Stimulated activated CD4-positive, alpha-beta T cell treated with anti-CD3 and anti-CD28 coated beads, Interleukin-2, amount 100 ng/mL, for 24 hours (primary cell): ENCODE measurements around the gene PKDCC.

Experiments
- DNase-seq, 2 donors: peaks; one replicate each; pipeline ENCODE4 v3.0.0-alpha.2; 2020

Gene PKDCC

GRCh38 chr2:42050010-42050702 is 2.3 kb downstream of the PKDCC start:
- no peak for DNase-seq

- no peak for DNase-seq
Observed at GRCh38 chr2:42050703-42051542, 3.1 kb downstream of the PKDCC start.

DNA sequence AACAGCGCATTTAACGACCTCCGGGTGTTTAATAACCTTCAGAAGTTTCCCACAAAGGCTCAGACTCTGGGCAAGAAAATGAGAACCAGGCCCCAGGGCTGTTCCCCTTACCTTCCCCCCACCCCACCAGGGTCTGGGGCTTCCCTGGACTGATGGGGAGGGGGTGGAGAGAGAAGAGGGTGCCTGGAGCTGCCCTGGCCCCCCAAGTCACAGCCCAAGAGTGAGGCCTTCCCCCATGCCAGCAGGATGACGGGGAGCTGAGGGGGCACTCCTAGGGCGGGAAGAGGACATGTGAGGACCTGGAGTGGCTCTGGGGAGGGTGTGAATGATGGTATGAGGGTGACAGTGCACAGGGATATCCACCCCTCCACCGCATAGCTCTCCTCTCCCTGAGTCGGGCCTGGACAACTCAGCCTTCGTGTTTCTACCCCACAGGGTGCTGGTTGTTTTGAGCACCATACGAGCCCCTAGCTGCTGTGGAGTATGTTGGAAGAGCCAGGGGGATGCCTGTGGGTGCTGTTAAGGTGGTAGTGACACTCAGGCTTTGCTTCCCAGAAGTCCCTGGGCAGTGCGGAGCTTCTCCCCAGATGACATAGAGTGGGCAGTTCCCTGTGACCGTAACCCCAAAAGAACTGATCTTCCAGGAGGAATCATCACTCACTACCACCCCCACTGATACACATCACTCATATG is 3.9 kb downstream of the PKDCC start:
- no peak for DNase-seq

- DNase-seq, result no peak
Observed at GRCh38 chr2:42052702-42053481, 5.1 kb downstream of the PKDCC start.

DNA sequence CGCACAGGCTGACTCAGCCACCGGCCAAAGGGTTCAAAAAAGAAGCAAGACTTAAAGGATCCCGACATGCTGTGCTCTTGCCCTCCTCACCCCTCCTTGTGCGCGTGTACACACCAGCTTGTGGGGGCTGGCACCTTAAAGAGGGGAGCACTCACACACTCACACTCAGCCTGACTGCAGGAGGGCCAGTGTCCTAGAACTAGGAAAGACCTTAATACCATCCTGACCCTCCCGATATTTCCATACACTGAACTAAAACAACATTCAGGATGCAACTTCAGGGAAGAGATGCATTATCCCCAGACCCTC is 5.6 kb downstream of the PKDCC start:
- no peak for DNase-seq

DNA sequence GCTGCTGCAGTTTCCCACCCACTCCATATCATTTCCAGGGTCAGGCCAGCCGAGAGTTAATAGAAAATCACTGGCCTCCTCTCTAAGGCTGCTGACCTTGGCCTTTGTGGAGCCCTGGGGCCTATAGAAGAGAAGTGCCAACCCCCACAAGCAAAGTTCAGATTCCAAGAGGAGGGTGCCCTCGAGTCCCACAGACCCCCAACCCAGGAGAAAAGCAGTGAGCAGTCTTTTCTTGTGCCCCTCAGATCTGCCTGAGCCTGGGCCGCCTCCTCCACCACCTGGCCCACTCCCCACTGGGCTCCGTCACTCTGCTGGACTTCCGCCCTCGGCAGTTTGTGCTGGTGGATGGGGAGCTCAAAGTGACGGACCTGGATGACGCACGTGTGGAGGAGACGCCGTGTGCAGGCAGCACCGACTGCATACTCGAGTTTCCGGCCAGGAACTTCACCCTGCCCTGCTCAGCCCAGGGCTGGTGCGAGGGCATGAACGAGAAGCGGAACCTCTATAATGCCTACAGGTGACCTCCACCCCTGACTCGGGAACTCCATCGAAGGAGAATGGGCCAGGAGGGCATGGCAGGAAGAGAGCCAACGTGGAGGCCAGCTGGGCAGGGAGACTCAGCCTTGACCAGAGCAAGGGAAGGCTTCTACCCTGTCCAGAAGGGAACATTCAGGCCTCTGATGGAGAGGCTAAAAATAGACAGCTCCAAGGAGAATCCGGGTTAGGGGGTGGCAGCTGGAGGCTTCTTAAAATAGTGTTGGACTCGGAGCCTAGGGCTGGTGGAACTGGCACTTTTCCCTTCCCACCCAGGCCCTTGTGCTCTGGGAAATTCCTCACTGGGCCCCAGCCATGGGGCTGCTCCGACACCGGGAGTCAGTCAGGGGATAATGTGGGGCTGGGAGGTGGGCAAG is 6.2 kb downstream of the PKDCC start:
- no peak for DNase-seq

- DNase-seq, result no peak
Observed at GRCh38 chr2:42054714-42055430, 7.1 kb downstream of the PKDCC start.

DNA sequence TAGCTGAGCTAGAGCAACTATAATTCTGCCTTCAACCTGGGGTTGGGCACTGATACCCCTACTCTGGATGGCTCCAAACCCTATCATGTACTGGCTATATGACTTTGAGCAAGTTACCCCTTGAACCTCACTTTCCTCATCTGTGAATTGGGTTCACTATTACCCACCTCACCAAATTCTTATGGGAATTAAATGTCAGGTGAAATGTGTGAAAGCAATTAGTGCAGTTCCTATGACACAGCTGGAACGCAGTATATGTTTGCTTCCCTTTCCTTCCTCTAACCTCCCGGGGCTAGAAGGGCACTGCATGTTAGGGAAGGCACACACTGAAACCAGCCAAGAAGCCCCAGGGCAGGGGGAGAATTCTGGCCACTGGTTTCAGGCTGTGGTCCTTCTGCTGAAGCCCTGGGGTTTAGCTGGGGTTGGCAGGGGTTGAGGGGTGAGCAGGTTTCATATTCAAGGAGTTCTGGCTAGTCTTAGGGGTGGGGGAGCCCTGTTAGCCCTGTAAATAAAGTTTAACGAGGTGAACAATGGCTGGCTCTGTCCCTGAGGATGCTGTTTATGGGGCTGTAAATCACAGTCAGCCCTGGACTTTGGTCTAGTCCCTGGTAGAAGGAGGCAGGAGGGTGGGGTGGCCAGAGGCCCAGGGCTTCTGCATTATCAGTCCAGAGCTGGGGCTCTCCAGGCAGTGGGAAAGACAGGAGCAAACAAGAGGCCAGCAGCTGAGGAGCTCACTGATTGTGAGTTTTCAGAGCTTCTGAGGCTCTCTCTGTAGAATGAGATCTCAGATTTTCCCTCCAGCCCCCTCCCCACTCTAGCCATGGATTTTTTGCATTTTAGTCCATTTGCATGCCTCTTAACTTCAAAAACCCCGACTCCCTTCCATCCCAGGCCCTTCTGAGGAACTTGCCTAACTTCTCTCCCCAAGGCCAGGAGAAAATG is 8.0 kb downstream of the PKDCC start:
- no peak for DNase-seq

DNA sequence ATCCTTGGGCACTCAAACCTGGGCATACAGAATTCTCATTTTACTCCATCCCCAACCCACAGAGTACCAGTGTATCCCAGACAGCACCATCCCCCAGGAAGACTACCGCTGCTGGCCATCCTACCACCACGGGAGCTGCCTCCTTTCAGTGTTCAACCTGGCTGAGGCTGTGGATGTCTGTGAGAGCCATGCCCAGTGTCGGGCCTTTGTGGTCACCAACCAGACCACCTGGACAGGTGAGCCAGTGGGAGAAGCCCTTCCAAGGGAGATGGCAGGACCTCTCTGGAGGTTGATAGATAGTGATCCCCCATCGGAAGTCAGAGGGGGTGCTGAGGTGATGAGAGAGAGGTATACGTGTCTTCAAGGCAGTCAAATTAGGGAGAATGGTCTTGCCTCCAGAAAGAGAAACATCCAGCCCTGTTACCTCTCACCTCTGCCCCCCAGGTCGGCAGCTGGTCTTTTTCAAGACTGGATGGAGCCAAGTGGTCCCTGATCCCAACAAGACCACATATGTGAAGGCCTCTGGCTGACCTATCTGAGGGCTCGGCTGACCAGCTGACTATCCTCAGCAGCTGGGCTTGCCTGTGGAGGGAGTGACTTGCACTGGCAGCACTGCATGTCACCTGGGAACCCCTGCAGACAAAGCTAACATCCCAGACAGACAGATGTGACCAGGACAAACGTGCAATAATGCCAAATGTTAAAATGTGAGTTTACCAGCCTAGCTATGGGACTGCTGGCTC is 9.5 kb downstream of the PKDCC start:
- no peak for DNase-seq

GRCh38 chr2:42057902-42058450 is 10.2 kb downstream of the PKDCC start:
- DNase-seq, result no peak

DNA sequence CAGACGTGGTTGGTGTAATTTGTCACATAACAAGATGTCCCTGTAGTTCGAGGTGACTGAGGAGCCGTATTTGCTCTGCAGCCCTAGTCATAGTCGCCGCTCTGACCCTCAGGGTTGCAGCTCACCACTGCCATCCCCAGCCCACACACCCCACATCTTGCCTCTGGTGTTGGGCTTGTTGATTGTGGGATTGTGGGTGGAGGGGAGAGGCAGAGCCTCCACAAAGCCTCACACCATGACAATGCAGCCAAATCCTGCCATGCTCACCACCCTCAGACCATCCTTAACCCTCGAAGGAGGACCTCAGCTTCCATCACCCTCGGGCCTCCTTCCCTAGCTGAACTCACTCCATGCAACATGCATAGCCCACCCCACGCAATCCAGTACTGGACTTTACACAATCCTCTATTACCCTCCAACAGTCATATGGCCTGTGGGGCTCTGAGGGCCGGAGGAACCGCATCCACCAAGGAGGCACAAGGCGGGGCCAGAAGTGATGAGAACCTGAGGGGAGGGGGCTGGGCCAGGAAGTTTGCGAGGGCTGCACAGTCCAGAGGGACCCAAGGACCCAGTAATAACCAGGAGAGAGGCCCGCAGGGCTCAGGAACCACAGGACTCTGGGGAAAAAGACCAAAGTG is 11.6 kb downstream of the PKDCC start:
- DNase-seq, result no peak

GRCh38 chr2:42060028-42060427 is 12.2 kb downstream of the PKDCC start:
- no peak for DNase-seq

DNA sequence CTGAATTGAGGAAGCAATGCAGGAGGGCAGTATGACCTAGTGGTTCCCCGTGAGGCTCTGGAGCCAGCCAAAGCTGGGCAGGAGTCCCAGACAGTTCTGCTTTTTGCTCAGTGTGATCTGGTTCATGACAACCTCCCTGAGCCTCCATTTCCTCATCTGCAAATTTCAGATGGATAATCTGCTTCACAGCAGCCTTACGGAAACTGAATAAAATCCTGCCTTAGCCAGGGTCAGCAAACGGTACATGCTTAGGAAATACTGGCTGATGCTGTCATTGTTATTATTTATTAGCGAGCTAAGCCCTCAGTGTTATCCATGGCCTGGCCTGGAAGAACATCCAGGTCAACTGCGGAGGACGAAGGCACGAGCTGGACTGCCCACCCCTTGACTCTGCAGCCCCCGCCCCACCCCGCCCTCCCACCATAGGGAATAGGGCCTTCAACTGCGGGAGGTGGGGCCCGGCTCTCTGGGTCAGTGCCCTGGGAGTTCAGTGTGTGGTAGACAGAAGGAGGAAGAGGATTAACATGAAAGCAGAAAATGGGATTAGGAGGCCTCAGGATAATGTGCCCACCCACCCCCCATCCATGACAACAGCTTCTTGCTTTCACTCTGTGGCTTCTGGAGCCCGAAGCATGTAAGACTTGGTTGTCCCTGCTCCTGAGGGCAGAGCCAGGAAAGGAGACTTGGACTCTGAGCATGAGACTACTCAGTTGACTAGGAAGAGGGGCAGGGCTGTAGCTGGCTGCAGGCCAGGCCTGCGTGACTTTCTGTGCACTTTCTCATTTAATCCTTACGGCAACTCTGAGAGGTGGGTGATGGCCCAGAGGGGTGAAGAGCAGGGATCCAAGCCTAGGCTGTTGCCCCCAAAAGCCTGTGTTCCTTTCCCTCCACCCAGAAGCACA is 13.1 kb downstream of the PKDCC start:
- no peak for DNase-seq

- no peak for DNase-seq
Observed at GRCh38 chr2:42061839-42062238, 14.0 kb downstream of the PKDCC start.

- DNase-seq, result no peak
Observed at GRCh38 chr2:42063431-42064171, 15.8 kb downstream of the PKDCC start.

GRCh38 chr2:42064417-42064942 is 16.7 kb downstream of the PKDCC start:
- no peak for DNase-seq
